Measurements from ENCODE around the gene PTBP2. TPM values are rescaled to one million over a fixed set of nuclear protein-coding genes. Genes with fewer than 3 reads are reported as not detected.

The PTBP2 gene
- polyA plus RNA-seq, 3 donors, result 38.4 to 59.6 (median 53.3) TPM

DNA sequence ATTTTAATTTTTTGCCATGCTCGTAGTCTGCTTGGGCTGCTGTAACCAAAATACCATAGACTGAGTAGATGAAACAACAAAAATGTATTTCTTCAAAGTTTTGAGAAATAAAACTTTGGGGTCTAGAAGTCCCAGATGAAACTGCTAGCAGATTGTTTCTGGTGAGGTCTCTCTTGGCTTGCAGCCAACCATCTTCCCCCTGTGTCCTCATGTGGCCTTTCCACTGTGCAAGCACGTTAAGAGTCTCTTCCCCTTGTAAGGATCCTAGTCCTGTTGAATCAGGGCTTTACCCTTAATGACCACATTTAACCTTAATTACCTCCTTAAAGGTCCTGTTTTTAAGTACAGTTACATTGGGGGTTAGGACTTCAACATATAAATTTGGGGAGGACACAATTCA, 86.6 kb downstream of the PTBP2 start:
- no peak for DNase-seq

DNA sequence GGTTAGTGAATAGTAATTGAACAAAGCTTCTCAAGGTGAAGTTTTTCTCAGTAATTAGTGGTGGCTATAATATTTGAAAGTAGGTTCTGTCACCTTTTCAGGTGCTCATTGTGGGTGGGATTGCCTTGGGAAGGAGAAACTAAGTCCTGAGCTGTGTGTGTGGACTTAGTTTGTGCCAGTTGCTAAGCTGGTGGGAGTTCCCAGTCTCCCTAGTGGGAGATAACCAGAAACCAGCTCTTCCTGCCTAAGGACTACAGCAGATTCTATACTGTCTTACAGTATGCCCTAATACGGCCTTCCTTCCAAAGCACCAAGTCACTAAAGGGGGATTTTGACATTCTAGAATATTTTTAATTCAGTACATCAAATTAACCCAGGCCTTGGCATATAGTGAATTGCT, 94.3 kb downstream of the PTBP2 start:
- DNase-seq, result no peak

DNA sequence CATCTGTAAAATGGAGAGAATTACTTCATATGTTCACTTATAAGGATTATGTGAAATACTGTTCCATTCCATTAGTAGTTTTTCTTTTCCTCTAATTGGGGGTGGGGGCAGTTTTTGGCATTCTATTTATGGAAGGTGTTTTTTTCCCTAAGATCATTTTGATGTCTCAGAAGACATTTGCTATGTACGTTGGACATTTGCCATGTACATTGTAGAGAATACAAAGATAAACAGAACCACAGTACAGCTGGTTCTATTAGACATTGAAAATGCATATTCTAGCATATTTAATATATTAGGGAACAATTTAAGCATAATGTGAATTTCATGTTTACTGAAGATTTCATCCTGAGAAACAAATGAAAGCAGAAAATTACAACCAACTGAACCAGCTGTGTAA, 98.5 kb downstream of the PTBP2 start:
- DNase-seq, result no peak

DNA sequence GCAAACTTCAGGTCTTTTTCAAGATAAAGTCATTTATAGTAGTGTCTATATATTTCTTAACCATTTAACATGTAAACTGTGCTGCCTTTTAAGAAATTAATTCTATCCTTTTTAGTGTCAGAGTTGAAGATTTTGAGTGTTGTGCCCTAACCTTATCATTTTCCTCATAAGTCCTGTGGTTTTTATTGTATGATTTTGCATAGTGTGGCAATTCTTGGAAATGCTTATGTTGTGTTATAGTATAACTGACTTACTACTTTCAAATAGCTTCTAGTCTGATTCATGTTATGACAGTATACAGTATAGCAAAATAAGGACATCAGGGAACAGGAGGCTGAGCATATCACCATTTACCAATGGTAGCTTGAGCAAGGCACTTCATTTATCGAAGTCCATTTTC, 99.1 kb downstream of the PTBP2 start:
- DNase-seq, result no peak

DNA sequence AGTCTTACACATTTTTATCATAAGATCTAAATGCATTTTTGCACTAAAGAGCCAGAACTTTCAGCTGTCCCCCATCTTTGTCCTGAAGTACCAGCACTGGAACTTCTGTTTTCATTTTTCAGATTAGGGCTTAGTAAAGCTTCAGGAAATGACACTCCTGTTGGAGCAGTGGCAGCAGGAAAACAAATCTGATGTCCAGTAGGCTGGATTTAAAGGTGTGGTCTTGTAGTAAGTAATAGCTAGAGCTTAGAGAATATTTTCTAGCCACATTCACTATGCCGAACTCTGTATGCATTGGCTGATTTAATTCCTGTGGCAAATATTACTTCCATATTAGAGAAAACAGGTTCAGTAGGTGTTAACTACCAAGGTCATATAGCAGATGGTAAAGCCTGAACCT, 103.6 kb downstream of the PTBP2 start:
- no peak for DNase-seq

DNA sequence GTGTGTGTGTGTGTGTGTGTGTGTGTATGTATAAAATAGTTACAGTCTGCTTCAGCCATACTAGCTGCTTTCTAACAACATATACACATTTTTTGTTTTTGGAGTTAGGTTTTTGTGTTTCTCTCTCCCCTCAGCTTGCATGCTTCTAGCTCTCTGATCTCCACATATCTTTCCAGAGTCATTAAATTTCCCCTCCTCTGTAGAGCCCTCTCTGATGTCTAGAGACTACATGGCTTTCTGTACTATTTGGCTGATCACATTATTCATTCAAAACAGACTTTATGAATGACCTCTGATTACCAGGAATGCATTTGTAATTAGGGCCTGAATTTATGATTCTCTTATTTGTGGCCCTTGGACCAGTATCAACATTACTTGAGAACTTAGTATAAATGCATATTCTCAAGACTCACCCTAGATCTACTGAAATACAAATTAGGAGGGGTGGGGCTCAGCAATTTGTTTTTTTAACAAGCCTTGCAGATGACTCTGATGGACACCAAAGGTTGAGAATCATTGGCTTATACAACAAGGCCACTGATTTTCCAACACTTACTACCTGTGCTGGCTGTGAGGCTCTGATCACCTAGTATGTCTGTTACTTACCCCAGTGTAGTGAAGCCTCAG, 104.5 kb downstream of the PTBP2 start:
- peak; percentile 4 for DNase-seq

DNA sequence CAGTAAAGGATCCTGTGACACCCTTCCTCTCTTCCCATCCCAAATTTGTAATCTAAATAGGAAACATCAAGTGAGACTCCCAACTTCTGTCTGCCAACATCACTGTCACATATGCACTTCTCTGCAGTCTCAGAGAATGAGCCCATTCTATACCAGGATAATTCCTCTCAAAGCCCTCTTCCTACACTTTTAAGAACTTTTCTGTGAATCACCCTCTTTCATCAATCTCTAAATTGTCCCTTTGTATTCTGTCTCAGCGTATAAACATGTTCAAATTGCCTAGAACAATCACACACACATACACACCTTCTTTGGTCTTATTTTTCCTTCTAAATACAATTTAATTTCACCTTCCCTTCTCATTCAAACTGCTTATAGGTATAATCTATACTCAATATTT, 111.8 kb downstream of the PTBP2 start:
- DNase-seq, result no peak

DNA sequence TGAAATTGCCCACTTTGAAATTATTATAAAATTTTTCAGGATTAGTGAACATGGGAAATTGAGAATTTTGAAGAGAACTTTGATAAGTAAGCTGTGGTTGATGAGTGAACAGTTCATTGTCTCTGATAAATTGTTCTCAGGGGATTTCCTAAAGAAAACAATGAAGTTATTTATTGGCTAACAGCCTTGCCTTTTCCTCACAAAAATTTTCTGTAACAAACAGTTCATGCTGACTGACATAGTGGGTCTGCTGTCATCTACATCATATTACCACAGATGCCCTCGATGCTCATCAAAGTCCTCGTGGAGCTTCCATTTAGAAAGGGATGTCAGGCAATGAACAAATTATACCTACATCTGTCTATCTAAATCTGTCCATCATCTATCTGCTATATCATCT, 113.4 kb downstream of the PTBP2 start:
- DNase-seq, result no peak

DNA sequence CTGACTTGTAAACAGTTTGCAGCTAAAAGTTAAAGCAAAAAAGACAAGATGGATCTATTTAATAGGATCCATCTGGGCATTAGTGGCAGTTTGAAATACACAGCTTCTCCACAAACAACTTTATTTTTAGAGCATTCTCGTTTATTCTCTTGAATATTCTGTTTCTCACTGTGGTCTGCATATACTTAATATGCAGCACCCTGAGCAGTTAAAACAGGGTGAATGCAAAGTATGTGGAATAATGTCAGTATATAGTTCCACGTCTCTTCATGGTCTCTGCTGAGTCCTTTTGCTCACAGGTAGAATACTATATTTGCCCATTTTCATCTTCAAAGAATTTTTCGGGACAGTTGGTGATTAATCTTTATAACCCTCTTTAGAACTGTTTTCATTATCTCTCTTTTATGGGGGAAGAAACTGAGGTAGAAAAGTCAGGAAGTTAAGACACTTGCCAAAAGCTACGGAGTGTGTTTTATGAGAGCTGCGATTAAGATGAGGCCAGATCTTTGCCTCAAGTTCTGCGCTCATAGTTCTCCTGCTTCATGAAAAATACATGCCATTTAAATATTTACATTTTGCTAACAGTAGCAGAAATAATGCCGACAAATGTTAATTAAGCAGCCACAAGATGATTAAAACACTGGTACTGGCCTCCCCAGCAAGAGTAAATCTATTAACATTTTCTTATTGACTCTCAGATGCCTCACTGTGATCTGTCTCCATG, 115.6 kb downstream of the PTBP2 start:
- peak; percentile 14 for DNase-seq

DNA sequence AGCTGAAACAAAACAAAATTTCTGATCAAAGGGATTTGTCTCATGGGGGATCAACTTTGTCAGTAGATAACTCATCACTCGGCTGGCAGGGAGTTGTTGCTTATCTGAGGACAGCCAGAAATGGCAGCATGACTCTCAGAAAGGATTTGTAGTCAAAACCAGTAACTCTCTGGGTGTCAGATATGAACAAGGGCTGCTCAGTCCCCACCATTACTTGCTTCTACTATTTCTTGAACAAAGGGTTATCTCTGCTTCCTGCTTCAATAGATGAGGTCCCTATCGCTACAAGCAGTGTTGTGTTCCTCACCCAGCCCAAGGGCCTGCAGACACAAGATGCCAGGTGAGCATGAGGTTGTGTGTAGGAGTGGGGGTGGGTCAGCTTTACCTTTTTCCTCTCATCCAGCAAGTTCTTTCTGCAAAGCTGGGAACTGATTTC, 116.2 kb downstream of the PTBP2 start:
- no peak for DNase-seq

DNA sequence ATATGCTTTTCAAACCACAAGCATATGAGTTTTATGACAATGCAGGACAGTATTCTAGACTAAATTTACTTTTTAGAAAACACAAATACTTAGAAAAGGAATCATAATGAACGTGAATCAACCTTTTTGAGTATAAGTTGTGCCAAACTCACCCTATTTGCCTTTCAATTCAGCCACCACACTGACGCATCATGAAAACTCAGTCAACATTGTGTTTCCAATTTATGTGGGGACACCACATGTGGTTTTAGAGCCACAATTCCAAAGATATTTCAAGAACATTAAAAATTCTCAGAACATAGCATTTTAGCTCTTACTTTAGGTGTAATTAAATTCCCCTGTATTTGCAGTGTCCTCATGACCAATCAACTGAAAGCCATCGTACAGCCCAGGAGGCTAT, 118.8 kb downstream of the PTBP2 start:
- no peak for DNase-seq

DNA sequence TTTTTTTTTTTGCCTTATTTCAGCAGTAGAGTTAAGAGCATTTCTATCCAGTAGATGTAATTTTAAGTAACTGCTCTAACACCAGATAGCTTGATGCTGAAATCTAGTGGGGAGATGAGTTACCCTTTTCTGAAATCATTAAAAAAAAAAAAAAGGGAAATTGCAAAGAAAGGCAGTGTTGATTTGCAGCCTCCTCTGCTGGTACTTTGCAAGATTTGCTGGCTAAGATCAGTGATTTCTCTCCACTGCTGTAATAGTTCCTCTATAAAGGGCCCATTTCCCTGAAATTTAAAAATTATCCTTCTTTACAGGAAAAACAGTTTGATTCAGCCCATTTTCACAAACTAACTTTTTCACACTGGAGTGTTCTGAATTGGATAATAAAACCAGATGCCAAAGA, 120.6 kb downstream of the PTBP2 start:
- no peak for DNase-seq

DNA sequence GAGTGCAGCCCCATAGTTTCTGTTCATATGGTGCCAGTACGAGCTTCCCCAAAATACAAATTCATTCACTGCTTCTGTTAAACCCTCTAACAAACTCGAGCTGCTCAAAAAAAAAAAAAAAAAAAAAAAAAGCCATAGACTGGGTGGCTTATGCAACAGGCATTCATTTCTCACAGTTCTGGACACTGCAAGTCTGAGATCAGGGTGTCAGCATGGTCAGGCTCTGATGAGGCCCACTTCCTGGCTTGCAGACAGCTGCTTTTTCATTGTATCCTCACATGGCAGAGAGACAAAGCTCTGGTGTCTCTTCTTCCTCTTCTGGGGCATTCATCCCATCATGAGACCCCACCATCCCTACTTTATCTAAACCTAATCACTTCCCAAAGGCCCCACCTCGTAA, 121.6 kb downstream of the PTBP2 start:
- DNase-seq, result no peak

DNA sequence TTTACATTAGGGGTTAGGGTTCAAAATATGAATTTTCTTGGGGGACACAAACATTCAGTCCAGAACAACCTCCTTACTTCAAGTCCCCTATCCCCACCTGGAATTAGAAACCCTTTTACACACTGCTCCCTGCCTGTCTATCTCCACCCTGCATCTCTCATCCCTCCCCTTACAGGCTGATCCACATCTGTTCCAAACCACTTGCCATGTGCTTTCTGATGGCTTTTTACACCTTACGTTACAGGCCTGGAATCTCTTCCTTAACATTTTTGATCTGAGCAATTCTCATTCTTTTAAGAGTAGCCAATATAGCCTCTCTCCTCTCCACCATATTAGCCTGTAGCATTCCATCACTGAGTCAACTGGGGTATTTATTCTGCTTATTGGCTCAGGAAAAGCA, 122.0 kb downstream of the PTBP2 start:
- DNase-seq, result no peak

DNA sequence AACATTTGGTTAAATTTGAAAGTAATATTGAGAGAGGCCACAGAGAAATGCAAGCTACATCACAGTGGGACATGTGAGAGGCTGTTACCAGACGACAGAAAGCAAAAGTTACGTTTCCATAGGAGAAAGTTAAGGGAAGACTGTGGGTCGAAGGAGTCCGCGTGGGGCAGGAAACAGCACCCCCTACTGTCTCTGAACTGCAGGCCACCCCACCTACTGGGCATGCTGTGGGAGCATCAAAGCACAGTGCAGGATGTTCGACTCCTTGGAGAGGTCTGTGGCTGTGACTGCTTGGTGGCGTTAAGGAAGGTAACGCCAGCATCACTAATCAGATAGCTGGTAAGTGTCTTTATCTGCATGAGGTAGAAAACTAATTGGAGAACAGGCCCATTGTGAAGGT, 123.9 kb downstream of the PTBP2 start:
- DNase-seq, result no peak

DNA sequence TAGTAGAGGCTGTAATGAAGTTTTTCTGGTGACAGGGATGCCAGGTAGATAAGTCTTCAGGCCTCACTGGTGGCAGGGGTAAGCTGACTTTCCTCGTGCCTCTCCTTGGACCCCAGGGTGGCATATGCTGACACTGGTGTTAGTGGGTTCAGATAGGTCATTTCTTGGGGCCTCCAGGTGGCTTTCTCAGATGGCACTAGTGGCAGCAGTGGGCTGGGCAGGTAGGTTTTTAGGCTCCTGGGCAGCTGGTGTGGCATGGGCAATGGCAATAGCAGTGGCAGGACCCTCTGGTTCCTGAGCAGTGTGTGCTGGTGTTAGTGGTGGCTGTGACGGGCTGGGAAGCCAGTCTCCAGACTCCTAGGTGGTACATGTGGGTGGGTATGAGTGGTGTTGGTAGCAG, 140.3 kb downstream of the PTBP2 start:
- DNase-seq, result no peak

DNA sequence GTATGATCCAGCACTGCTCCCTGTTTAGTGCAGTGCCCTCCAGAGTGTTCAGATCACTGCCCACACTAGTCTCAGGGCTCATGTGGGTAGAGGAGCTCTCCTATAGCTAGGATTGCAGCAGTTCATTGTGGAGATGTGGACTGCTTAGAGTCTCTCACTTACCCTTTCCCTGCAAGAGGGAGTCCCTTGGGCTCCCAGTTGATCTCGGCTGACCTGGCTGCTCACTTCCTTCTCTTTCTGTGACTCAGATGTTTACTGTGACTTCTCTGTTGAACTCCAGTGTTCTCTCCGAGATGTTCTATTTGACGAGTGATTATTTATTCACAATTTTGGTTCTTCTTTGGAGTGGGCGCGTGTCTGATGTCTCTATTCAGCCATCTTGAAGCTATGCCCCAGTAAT, 141.9 kb downstream of the PTBP2 start:
- no peak for DNase-seq

All from renal pelvis (tissue), 4 donors.